HEK293 (cell line): ENCODE results near the gene PLEKHB1.

Source experiments
- GLI2 ChIP-seq: fragments of 450-650 bp; formaldehyde crosslinking; IDR thresholded peaks from 2 replicates; pipeline ENCODE4; 2017; ENCODE audit warnings: missing biosample characterization, missing genetic modification characterization, low read depth, borderline replicate concordance
- GLI4 ChIP-seq: fragments of 450-650 bp; formaldehyde crosslinking; IDR thresholded peaks from 2 replicates; pipeline ENCODE4 v1.5.1; 2016; ENCODE audit warnings: missing biosample characterization, missing genetic modification characterization
- KLF16 ChIP-seq: fragments of 450-650 bp; formaldehyde crosslinking; IDR thresholded peaks from 2 replicates; pipeline ENCODE4 v1.5.1; 2017; ENCODE audit warnings: missing biosample characterization, missing genetic modification characterization
- MEIS1 ChIP-seq: sonication (generic); formaldehyde crosslinking; IDR thresholded peaks from 2 replicates; pipeline ENCODE4 v1.8.1; 2022; ENCODE audit warnings: missing genetic modification reagents, mild to moderate bottlenecking, borderline replicate concordance
- REST ChIP-seq: fragments of 450-650 bp; formaldehyde crosslinking; IDR thresholded peaks from 2 replicates; pipeline ENCODE4 v1.5.1; 2016; ENCODE audit warnings: missing biosample characterization, missing genetic modification characterization
- SCRT1 ChIP-seq: fragments of 450-650 bp; formaldehyde crosslinking; IDR thresholded peaks from 2 replicates; pipeline ENCODE4 v1.5.1; 2016; ENCODE audit warnings: missing biosample characterization, missing genetic modification characterization, borderline replicate concordance
- SP2 ChIP-seq: fragments of 450-650 bp; formaldehyde crosslinking; IDR thresholded peaks from 2 replicates; pipeline ENCODE4 v1.5.1; 2016; ENCODE audit warnings: missing biosample characterization, missing genetic modification characterization
- ZNF148 ChIP-seq: fragments of 450-650 bp; formaldehyde crosslinking; IDR thresholded peaks from 2 replicates; pipeline ENCODE4 v1.5.0; 2017; ENCODE audit warnings: missing biosample characterization, missing genetic modification characterization, borderline replicate concordance
- ZNF16 ChIP-seq: fragments of 450-650 bp; formaldehyde crosslinking; IDR thresholded peaks from 2 replicates; pipeline ENCODE4 v1.5.1; 2016; ENCODE audit warnings: low read depth, missing biosample characterization, missing genetic modification characterization
- ZNF175 ChIP-seq: fragments of 450-650 bp; formaldehyde crosslinking; IDR thresholded peaks from 2 replicates; pipeline ENCODE4 v1.5.1; 2016; ENCODE audit warnings: missing biosample characterization, missing genetic modification characterization
- ZNF221 ChIP-seq: fragments of 450-650 bp; formaldehyde crosslinking; IDR thresholded peaks from 2 replicates; pipeline ENCODE4 v1.5.1; 2017; ENCODE audit warnings: missing biosample characterization, missing genetic modification characterization, borderline replicate concordance
- ZNF280D ChIP-seq: fragments of 450-650 bp; formaldehyde crosslinking; IDR thresholded peaks from 2 replicates; pipeline ENCODE4 v1.5.1; 2016; ENCODE audit warnings: missing biosample characterization, missing genetic modification characterization
- ZNF302 ChIP-seq: fragments of 450-650 bp; formaldehyde crosslinking; IDR thresholded peaks from 2 replicates; pipeline ENCODE4 v1.5.1; 2016; ENCODE audit warnings: missing biosample characterization, missing genetic modification characterization, low read depth
- ZNF416 ChIP-seq: fragments of 450-650 bp; formaldehyde crosslinking; IDR thresholded peaks from 2 replicates; pipeline ENCODE4 v1.5.1; 2016; ENCODE audit warnings: missing biosample characterization, missing genetic modification characterization
- ZNF433 ChIP-seq: fragments of 450-650 bp; formaldehyde crosslinking; IDR thresholded peaks from 2 replicates; pipeline ENCODE4 v1.5.1; 2016; ENCODE audit warnings: missing biosample characterization, missing genetic modification characterization, low read depth
- ZNF548 ChIP-seq: fragments of 450-650 bp; formaldehyde crosslinking; IDR thresholded peaks from 2 replicates; pipeline ENCODE4 v1.5.1; 2016; ENCODE audit warnings: missing biosample characterization, missing genetic modification characterization
- ZNF600 ChIP-seq: fragments of 450-650 bp; formaldehyde crosslinking; IDR thresholded peaks from 2 replicates; pipeline ENCODE4 v1.5.1; 2016; ENCODE audit warnings: missing biosample characterization, missing genetic modification characterization
- ZNF626 ChIP-seq: fragments of 450-650 bp; sonication (Bioruptor Pico); formaldehyde crosslinking; IDR thresholded peaks from 2 replicates; pipeline ENCODE4 v1.5.1; 2018; ENCODE audit warnings: missing biosample characterization, missing genetic modification characterization, inconsistent platforms
- ZNF654 ChIP-seq: fragments of 450-650 bp; formaldehyde crosslinking; IDR thresholded peaks from 2 replicates; pipeline ENCODE4 v1.5.1; 2016; ENCODE audit warnings: low read depth, missing biosample characterization, missing genetic modification characterization
- ZNF768 ChIP-seq: fragments of 450-650 bp; formaldehyde crosslinking; IDR thresholded peaks from 2 replicates; pipeline ENCODE4 v1.5.1; 2018; ENCODE audit warnings: missing biosample characterization, mild to moderate bottlenecking, missing genetic modification characterization
- ZNF777 ChIP-seq: fragments of 450-650 bp; formaldehyde crosslinking; IDR thresholded peaks from 2 replicates; pipeline ENCODE4 v1.5.1; 2017; ENCODE audit warnings: missing biosample characterization, missing genetic modification characterization, borderline replicate concordance
- ZNF792 ChIP-seq: fragments of 450-650 bp; formaldehyde crosslinking; IDR thresholded peaks from 2 replicates; pipeline ENCODE4 v1.5.1; 2016; ENCODE audit warnings: missing biosample characterization, missing genetic modification characterization
- ZNF830 ChIP-seq: fragments of 450-650 bp; IDR thresholded peaks from 2 replicates; pipeline ENCODE4 v1.5.0; 2018; ENCODE audit warnings: missing biosample characterization, missing genetic modification characterization, low read depth, mild to moderate bottlenecking, moderate library complexity
- ZSCAN5A ChIP-seq: fragments of 450-650 bp; formaldehyde crosslinking; IDR thresholded peaks from 2 replicates; pipeline ENCODE4 v1.5.1; 2016; ENCODE audit warnings: missing biosample characterization, missing genetic modification characterization
- ZXDB ChIP-seq: fragments of 450-650 bp; formaldehyde crosslinking; IDR thresholded peaks from 2 replicates; pipeline ENCODE4 v1.5.1; 2016; ENCODE audit warnings: missing biosample characterization, missing genetic modification characterization
- TF ChIP-seq, protein P1 (sequence below): fragments of 450-650 bp; formaldehyde crosslinking; IDR thresholded peaks from 2 replicates; pipeline ENCODE4 v1.5.1; 2016; ENCODE audit warnings: missing biosample characterization, missing genetic modification characterization

Gene PLEKHB1

DNA sequence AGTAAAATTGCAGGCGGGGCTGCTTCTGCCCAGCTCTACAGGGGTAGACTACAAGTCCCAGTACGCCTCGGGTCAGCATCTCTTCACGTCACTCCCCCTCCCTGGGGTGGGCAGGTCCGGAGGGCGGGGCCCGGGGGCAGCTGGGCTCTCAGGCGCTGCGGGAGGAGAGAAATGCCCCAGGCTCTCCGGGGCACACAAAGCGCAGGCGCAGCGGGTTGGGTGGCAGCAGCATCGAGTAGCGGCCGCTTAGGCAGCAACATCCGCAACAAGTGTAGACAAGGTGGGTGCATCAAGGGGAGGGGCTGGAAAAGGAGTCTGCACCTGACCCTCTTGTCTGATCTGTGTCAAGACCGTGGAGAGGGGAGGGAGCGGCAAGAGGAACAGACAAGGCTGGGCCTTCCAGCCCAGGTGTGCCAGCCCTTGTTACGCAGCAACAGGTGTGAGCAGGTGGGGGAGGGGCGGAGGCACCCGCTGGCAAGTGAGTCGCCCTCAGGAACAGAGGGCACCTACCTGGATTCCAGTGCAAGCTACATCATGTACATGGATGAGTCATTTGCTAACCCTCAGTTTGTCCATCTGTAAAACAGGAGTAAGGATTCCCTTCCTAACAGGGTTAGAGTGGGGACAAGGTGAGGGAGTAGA is 1.2 kb downstream of the PLEKHB1 start (continued):
- TF ChIP-seq ZNF280D (tag by site-specific recombination), result no peak
- no peak for TF ChIP-seq ZNF792
- TF ChIP-seq ZNF16 (tag by site-specific recombination), result no peak
- no peak for TF ChIP-seq ZXDB (tag by site-specific recombination)
- TF ChIP-seq REST (tag by site-specific recombination), result no peak
- TF ChIP-seq ZSCAN5A (tag by site-specific recombination), result no peak
- no peak for TF ChIP-seq ZNF626
- no peak for TF ChIP-seq ZNF416
- TF ChIP-seq ZNF433, result no peak
- no peak for TF ChIP-seq ZNF777
- TF ChIP-seq GLI4 (tag by site-specific recombination), result no peak
- peak; percentile 100 for TF ChIP-seq SCRT1 (tag by site-specific recombination)
- no peak for TF ChIP-seq ZNF830 (tag by site-specific recombination)
- no peak for TF ChIP-seq ZNF768 (tag by site-specific recombination)
- TF ChIP-seq ZNF654 (tag by site-specific recombination), result no peak
- no peak for TF ChIP-seq ZNF302
- TF ChIP-seq SP2 (tag by site-specific recombination), result peak; percentile 58
- no peak for TF ChIP-seq ZNF175 (tag by site-specific recombination)
- TF ChIP-seq, protein P1, sequence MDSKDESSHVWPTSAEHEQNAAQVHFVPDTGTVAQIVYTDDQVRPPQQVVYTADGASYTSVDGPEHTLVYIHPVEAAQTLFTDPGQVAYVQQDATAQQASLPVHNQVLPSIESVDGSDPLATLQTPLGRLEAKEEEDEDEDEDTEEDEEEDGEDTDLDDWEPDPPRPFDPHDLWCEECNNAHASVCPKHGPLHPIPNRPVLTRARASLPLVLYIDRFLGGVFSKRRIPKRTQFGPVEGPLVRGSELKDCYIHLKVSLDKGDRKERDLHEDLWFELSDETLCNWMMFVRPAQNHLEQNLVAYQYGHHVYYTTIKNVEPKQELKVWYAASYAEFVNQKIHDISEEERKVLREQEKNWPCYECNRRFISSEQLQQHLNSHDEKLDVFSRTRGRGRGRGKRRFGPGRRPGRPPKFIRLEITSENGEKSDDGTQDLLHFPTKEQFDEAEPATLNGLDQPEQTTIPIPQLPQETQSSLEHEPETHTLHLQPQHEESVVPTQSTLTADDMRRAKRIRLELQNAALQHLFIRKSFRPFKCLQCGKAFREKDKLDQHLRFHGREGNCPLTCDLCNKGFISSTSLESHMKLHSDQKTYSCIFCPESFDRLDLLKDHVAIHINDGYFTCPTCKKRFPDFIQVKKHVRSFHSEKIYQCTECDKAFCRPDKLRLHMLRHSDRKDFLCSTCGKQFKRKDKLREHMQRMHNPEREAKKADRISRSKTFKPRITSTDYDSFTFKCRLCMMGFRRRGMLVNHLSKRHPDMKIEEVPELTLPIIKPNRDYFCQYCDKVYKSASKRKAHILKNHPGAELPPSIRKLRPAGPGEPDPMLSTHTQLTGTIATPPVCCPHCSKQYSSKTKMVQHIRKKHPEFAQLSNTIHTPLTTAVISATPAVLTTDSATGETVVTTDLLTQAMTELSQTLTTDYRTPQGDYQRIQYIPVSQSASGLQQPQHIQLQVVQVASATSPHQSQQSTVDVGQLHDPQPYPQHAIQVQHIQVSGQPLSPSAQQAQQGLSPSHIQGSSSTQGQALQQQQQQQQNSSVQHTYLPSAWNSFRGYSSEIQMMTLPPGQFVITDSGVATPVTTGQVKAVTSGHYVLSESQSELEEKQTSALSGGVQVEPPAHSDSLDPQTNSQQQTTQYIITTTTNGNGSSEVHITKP (tag by site-specific recombination), result peak; percentile 71
- TF ChIP-seq MEIS1 (CRISPR knock-in tag), result no peak
- TF ChIP-seq ZNF221 (tag by site-specific recombination), result no peak
- TF ChIP-seq KLF16 (tag by site-specific recombination), result 0 out of 2 replicates have a peak, but pooled peaks have one; percentile 49
- no peak for TF ChIP-seq GLI2 (tag by site-specific recombination)
- TF ChIP-seq ZNF148 (tag by site-specific recombination), result no peak
- no peak for TF ChIP-seq ZNF548 (tag by site-specific recombination)
- TF ChIP-seq ZNF600, result peak; percentile 52; the same call in 1 of the 2 replicates
